Stimulated activated CD4-positive, alpha-beta T cell treated with anti-CD3 and anti-CD28 coated beads, Interleukin-15, amount 100 ng/mL, for 1 hour (primary cell): ENCODE data around the gene PTPRN2.

Experiments
- DNase-seq, 2 donors: peaks; one replicate each; pipeline ENCODE4 v3.0.0-alpha.2; 2020; ENCODE audit warnings: low read depth in 1 of 2, low spot score in 1 of 2

PTPRN2 gene

GRCh38 chr7:158067219-158067930, 520.2 kb downstream of the PTPRN2 start:
- no peak for DNase-seq

GRCh38 chr7:158066085-158066484, 521.5 kb downstream of the PTPRN2 start:
- DNase-seq = no peak

- DNase-seq = no peak
Observed at GRCh38 chr7:158065340-158065739, 522.3 kb downstream of the PTPRN2 start.

GRCh38 chr7:158064631-158065030, 523.0 kb downstream of the PTPRN2 start:
- no peak for DNase-seq

GRCh38 chr7:158063850-158064610, 523.6 kb downstream of the PTPRN2 start:
- DNase-seq = no peak

GRCh38 chr7:158062661-158063060, 525.0 kb downstream of the PTPRN2 start:
- DNase-seq = no peak

- DNase-seq = no peak
Observed at GRCh38 chr7:158061884-158062656, 525.6 kb downstream of the PTPRN2 start.

- no peak for DNase-seq
Observed at GRCh38 chr7:158061026-158061630, 526.5 kb downstream of the PTPRN2 start.

GRCh38 chr7:158060216-158060615, 527.4 kb downstream of the PTPRN2 start:
- no peak for DNase-seq

GRCh38 chr7:158057446-158057845, 530.2 kb downstream of the PTPRN2 start:
- DNase-seq = no peak

GRCh38 chr7:158056761-158057160, 530.9 kb downstream of the PTPRN2 start:
- DNase-seq = no peak

GRCh38 chr7:158055726-158056510, 531.7 kb downstream of the PTPRN2 start:
- no peak for DNase-seq

GRCh38 chr7:158054611-158055010, 533.0 kb downstream of the PTPRN2 start:
- DNase-seq = no peak

- no peak for DNase-seq
Observed at GRCh38 chr7:158054081-158054480, 533.5 kb downstream of the PTPRN2 start.

- no peak for DNase-seq
Observed at GRCh38 chr7:158053183-158053915, 534.3 kb downstream of the PTPRN2 start.

- DNase-seq = no peak
Observed at GRCh38 chr7:158052381-158053060, 535.1 kb downstream of the PTPRN2 start.

- DNase-seq = no peak
Observed at GRCh38 chr7:158051776-158052175, 535.8 kb downstream of the PTPRN2 start.

GRCh38 chr7:158050978-158051651, 536.5 kb downstream of the PTPRN2 start:
- no peak for DNase-seq

GRCh38 chr7:158050441-158050977, 537.1 kb downstream of the PTPRN2 start:
- DNase-seq = no peak
